RPMI8226 (cell line): ENCODE data around the gene COX6A1.
"Not testable (repeated sequence)": the region's sequence is repeated elsewhere in the genome, so short reads cannot be mapped to it uniquely, and the experiment has no call there.

Experiments used
- DNase-seq: peaks from one replicate; pipeline ENCODE4 v3.0.0-alpha.2; 2015

Gene COX6A1

DNA sequence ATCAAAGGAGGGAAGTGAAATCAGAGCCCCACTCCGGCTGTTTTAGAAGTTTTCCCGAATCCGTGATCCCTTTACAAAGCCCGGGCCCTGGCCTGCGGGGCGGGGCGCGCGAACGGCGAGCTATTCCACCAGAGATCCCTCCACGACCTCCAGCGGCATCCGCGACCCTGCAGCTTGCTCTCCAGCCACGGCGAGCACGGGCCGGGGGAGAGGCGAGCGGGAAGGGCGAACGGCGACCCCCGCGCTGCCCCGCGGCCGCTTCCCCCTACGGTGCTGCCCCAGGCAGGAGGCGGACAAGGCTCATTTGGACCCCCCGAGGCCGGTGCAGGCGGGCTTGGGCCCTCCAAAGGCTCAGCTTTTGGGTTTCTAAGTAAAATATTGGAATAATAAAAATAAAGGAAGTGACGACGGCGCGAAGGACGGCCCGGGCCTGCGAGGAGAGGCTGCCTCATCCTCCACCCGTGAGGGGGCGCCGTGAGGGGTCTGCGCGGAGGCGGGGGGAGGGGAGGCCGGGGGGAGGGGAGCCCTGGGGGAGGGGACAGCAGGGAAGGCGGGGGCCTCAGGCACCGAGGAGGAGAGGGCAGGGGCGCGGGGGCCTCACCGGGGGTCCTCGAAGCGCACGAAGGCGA lies 31.0 kb downstream of the COX6A1 start:
- no peak for DNase-seq

DNA sequence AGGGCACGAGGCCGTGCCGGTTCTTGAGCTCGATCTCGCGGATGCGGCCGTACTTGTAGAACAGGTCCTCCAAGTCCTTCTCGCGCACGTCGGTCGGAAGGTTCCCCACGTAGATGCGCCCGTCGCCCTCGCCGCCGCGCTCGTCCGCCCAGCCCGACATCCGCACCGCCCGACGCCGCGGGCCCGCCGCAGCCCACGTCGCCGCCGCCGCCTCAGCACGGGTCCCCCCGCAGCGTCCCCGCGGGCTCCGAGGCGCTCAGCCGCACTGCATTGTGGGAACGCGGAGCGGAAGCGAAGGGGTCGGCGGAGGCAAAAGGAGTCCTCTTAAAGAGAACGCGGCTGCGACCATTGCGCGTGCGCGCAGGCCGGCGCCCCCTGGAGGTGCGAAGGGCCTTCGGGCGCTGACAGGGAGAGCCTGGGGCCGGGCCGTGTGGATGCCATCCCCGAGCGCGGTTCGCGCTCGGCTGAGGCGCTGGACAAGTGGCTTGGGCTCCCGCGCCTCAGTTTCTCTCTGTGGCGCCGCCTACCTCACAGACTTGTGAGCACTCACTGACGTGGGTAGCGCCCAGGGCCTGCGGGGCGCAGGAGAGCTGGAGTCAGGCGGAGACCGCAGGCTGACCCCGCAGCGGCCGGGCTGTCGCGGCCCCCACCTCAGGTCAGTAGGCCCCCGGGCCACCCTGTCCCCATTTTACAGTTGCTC lies 31.7 kb downstream of the COX6A1 start, which contains the start of gene SRSF9:
SRSF9 (minus strand) TSS at position 299 of the 700 bp plus-strand sequence; CDS start at position 160, 139 bp downstream.
- peak; percentile 98 for DNase-seq

DNA sequence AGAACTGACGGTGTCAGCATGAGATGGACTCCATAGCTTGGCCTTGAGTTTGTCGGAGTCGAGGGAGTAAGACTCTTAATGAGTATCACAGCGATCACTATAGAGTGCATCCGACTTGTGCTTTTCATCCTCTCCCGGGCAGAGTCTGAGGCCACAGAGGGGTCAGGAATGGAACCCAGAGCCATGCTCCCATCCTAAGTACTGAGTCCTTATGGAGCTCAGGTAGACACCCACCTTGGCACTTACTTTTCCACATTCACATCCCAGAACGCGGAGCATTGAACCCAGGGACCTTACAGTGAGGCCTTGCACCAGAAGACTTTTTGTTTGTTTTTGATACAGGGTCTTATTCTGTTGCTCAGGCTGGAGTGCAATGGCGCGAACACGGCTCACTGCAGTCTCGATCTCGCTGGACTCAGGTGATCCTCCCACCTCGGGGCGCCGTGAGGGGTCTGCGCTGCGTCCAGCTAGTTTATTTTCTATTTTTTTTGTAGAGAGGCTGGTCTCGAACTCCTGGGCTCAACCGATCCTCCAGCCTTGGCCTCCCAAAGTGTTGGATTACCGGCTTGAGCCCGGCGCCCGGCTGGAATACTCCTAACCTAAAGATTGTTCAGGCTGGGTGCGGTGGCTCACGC lies 32.4 kb downstream of the COX6A1 start:
- DNase-seq = peak; percentile 24

DNA sequence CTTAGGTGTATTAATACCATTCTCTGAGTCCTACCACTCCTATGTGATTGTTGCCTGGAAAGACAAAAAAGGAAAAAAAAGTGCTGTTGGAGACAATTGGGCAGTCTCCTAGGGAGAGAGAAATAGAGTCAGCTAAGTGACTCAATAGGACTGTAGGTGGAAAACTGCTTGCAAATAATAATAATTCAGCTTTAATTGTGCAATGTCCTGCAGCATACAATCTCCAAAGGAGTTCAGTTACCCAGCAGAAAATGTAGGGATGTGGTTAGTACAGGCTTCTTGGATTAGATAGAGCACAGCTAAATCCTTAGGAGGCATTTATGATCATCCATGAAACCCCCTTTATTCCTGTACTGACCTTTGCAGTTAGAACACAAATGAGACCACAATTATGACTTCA lies 34.6 kb downstream of the COX6A1 start:
- no peak for DNase-seq

DNA sequence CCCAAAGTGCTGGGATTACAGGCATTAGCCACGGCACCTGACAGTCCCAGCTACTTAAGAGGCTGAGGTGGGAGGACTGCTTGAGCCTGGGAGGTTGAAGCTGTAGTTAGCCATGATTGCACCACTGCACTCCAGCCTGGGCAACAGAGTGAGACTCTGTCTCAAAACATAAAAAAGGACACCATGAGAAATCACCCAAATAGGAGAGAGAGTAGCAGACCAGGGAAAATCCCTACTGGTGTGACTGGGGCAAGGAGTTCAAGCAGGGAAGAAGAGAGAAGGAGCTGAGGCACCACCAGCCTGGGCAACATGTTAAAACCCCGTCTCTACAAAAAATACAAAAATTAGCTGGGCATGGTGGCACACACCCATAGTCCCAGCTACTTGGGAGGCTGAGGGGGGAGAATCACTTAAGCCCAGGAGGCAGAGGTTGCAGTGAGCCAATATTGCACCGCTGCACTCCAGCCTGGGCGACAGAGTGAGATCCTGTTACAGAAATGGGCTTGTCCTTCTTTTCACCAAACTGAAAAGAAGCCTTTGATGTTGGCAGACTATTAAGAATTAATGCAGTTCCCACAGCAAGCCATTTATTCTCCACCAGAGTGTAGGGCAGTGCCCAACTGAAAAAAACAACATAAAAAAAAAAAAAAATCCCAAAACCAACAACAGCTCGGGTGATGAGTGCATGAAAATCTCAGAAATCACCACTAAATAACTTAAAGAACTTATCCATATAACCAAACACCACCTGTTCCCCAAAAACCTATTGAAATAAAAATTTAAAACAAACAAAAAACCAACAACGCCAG lies 36.1 kb downstream of the COX6A1 start:
- no peak for DNase-seq

DNA sequence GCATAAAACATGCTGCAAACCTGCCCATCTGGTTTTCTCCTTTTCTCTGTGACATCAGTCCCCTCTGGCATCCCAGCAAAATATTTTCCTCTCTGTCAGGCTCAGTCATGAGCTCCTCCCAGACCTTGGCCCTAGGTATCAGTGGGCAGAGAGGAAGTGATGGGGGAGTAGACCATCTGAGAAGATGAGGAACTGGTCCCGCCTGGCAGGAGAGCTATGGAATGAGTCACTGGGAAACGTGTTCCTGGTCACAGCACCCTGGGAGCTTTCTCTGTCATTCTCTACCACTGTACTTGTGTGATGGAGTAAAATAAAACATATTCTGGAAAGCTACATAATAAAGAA lies 36.7 kb downstream of the COX6A1 start:
- DNase-seq = no peak

DNA sequence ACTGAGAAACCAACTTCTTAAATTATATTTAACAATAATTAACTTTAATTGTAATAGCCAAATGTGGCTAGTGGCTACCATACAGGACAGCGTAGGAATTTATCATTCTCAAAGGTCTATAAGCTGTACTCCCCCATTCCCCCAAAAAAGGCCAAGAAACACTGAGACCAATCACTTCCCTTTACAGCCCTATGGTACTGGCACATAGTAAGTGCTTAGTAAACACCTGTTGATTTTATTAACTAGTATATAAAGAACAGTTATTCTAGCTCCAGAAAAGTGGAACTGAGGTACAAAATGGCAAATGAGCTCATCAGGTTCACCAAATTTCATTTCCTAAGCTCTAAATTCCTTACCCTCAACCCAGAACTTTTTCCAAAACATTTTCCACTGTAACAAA lies 37.7 kb downstream of the COX6A1 start:
- no peak for DNase-seq

DNA sequence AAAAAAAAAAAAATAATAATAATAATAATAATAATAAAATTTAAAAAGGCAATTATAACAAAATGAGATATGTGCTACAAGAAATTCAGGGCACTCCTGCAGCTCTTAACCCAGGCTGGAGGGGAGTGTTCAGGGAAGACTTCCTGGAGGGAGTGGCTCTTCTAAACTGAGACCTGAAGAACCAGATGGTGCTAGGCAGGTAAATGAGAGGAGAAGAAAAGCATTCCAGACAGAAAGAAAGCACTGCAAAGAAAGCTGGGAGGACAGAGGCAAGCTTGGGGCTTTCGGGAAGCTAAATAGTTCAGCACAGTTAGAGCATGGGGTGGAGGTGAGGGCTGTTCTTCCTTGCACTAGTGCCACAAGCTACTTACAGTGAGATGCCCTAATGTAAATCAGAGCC lies 41.5 kb downstream of the COX6A1 start:
- DNase-seq = no peak

DNA sequence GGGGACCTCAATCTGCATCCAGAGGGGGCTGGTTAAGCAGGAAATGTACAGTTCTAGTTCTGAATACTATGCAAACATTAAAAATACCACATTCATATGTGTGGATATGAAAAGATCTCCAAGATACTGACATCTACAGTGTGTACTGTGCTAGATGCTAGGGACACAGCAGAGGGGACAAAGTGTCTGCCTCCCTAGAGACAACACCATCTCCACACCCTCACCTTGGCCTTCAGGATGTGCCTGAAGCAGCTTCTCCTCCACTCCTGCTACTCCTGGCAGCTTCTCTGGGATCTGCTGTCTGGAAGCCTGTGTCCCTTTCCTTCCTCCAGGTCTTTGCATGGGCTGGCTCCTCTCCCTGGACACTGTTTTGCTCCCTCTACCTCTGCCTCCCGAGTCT lies 42.3 kb downstream of the COX6A1 start:
- no peak for DNase-seq

DNA sequence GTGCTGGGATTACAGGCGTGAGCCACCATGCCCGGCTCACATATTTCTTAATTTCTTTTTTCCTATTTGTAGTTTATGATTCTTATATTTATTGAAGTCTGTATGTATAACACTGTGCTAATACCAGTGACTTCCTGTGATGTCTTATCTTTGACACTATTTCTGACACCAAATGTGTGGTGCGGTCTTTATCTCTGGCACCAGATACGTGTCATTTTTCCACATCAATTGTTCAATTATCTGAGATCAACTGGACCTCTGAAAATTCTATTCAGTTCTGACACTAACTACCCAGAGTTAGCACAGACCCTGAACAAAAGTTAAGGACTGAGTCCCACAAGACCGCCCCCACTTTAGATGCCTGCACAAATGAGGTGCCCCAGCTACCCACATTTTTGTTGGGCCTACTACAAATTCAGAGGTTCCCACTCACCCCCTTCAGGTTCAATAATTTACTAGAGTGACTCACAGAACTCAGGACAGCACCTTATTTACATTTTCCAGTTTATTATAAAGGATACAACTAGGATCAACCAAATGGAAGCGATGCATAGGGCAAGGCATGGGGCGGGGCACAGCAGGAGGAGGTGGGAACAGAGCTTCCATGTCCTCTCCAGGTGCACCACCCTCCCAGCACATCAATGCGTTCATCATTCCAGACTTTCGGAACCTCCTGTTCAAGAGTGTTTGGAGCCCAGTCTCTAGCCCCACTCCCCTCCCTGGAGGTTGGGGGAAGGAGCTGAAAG lies 43.3 kb downstream of the COX6A1 start:
- no peak for DNase-seq

DNA sequence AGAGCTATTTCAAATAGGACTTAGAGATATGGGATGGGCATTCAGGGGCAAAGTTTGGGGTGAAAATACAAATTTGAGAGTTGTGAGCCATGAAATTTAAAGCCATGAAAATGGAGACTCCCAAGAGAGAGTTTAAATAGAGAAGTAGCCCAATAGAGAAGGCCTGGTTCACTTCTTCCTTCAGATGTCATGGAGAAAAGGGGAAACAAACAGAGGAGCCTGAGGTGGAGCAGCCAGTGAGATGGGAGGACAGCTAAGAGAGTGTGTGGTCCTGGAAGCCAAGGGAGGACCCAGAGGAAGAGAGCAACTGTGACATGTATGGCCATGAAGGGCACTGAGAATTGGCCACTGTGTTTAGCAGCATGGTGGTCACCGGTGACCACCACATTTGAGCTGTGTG lies 45.7 kb downstream of the COX6A1 start:
- DNase-seq = no peak

DNA sequence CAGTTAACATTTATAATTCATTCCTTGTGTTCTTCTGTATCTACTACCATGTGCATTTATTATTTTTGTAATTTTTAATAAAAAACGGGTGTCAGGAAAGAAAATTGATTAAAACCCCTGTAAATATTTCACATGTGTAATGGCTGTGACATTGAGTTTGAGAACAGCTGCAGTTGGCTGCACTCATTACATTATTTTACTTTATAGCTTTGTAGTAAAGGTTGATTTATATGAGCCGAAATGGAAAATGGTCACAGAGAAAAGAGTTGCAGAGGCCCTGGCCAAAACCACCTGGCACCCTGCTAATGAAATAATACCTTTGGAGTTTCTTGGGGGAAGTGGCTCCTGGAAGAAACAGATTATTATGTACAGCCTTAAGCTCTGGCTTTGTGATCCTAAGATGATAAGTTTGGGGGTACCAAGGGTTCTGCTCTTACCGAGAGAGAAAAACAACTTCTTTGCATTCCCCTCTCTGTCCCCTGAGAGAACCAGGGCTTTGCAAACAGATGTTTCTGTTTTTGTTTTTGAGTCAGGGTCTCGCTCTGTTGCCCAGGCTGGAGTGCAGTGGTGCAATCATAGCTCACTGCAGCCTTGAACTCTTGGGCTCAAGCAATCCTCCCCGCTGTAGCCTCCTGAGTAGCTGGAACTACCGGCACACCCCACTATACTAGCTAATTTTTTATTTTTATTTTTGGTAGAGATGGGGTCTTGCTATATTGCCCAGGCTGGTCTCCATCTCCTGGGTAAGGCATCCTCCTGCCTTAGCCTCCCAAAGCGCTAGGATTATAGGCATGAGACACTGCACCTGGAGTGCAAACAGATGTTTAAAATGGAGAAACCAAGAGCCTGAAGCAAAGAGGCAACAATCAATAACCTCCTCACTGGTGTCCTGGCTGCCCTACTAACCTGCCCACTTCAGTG lies 48.3 kb downstream of the COX6A1 start:
- no peak for DNase-seq

DNA sequence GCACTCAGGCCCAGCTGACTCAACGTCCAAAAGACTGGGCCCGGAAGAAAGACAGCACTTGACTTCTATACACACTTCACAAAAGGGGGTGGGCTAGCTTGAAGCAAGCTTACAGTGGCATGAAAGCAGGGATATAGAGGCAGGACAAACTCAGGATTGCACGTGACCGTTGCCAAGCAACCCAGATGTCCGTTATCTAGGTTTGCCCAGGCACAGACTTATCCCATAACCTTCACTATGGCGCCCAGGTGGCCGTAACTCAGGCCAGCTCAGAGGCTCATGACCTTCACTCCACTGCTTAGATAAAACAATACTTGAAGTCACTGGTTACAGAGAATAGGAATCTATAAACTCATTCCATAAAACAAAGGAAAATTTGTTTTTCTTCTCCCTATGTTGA lies 49.6 kb downstream of the COX6A1 start:
- DNase-seq = not testable (repeated sequence)

DNA sequence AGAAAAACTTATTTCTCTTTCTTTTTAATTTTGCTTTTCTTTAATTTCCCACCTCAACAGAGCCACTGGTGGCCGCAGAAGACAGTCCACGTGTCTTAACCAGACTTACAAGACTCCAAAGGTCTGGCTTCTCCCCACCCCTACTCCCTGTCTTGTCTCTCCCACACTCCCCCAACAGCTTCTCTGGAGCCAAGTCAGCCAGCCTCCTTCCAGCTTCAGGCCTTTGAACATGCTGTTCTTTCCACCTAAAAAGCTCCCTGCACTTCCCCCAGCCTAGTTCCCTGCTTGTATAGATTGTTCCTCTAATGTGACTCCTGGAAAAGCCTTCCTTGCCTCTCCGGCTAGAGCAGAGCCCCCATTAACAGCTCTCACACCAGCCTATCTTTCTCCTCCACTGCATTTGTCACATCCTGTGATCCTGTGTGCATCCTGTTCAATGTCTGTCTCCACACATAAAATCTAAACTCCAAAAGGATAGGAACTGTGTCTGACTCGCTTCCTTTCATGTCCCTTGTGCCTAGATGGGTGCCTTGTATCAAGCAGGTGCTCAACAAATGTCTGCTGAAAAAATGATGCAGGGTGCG lies 50.2 kb downstream of the COX6A1 start:
- no peak for DNase-seq

DNA sequence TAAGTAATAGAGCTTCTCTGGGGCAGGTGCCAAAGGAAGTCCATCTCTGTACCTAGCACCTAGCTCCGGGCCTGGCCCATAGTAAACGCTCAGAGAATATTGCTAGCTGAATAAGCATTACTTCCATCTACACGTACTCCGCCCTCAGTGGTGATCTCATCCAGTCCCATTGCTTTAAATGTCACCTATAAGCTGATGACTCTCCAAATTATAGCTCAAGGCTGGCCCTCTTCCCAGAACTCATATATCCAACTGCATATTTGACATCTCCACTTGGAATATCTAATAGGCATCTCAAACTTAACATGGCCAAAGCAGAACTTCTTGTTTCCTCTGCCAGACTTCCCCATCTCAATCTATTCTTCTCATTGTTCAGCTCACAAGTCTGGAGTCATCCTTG lies 51.1 kb downstream of the COX6A1 start:
- DNase-seq = no peak

DNA sequence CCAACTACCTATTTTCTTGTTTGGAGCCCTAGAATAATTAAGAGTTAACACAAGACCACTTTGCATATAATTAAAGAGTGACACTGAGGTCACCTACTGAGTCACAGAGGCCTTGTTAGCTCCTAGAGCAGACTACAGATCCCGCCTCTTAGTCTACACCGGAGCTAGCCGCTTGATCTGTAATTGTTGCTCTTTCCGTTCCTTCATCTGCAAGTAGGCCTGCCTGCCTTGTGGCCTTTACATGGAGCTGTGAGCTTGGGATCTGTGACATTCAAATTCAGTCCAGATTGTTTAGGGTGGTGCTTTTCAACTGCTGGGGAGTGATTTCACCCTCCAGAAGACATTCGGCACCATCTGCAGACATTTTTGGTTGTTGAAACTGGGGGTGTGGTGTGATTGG lies 52.4 kb downstream of the COX6A1 start:
- DNase-seq = no peak
